ENCODE data around the gene SYT13.

DNA sequence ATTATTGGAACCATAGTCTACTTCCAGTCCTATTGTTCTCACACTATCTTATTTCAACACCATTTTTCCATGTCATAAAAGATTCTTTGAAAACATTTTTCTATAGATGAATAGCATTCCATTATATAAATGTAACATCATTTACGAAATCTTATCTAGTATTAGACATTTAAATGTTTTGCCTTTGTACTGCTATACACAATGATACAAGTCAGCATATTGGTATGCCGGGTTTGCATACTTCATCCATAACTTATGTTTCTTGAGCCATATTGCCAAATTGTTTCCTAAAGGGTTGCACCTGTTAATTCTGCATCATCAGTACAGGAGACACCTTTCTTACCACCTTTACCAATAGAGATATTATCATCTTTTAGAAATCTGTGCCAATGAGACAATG is 68.2 kb downstream of the SYT13 start:
- TF ChIP-seq, protein P1, sequence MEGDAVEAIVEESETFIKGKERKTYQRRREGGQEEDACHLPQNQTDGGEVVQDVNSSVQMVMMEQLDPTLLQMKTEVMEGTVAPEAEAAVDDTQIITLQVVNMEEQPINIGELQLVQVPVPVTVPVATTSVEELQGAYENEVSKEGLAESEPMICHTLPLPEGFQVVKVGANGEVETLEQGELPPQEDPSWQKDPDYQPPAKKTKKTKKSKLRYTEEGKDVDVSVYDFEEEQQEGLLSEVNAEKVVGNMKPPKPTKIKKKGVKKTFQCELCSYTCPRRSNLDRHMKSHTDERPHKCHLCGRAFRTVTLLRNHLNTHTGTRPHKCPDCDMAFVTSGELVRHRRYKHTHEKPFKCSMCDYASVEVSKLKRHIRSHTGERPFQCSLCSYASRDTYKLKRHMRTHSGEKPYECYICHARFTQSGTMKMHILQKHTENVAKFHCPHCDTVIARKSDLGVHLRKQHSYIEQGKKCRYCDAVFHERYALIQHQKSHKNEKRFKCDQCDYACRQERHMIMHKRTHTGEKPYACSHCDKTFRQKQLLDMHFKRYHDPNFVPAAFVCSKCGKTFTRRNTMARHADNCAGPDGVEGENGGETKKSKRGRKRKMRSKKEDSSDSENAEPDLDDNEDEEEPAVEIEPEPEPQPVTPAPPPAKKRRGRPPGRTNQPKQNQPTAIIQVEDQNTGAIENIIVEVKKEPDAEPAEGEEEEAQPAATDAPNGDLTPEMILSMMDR (IDR thresholded peaks at IDR 0.05): no peak
- no peak for TF ChIP-seq POLR2A (IDR thresholded peaks at IDR 0.05)
